ENCODE measurements around the gene UBE2J2.

The UBE2J2 gene

DNA sequence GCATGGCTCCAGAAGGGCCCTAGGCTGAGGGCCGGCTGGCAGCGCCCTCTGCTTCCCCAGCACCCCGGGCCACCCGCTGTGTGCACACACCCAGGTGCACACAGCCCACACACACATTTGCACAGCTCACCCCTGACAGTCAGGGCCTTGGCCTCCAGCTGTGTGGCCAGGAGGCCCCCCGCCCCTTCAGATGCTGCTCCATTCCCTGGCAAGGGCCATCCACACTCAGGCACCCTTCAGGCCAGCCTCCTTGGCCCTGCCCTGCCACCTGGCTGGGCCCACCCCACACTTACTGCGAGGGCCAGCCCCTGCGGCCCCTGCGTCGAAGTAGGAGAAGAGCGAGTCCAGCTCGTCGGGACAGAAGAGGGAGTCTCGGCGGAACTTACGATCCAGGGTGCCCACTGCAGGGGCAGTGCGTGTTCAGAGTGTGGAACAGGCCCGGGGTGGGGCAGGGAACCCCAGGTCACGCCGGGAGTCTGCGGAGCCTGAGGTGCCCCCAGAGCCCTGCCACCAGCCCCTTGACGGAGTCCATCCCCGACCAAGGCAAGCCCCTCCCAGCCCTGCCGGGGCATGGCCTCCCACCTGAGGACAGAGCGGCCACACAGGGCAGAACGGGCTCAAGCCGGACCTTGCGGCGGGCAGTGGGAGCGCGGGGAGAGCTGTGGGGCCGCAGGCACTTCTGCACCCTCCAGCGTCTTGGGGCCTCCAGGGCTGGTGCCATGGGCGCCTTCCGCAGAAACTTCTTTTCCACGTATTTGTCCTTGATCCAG is 21.7 kb upstream of the UBE2J2 start:
- DNase-seq: no peak

DNA sequence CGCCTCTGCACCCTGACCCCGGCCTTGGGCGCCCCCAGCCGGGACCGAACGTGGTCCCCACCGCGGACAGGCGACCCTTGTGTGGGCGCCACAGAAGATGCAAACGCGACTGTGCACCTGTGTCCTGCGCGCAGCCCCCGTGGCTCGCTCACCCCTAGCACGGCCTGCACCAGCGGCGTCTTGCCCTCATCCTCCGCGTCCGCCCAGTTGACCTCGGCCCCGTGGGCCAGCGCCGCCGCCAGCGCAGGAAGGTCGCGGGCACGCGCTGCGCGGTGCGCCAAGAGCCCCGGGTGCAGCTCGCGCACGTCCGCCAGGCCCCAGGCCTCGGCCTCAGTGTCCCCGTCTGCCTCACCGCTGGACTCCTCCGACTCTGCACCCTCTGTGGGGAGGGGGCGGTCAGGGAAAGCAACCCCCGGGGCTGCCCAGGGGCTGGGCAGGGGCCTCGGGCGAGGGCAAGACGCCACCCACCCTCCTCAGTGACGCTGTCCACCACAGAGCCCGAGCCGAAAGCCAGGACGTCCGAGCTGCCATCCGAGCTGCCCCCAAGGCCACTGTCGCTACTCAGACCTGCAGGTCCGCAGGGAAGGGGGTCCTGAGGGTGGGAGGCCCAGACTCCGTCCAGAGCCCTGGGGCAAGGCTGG is 20.7 kb upstream of the UBE2J2 start:
- no peak for DNase-seq

DNA sequence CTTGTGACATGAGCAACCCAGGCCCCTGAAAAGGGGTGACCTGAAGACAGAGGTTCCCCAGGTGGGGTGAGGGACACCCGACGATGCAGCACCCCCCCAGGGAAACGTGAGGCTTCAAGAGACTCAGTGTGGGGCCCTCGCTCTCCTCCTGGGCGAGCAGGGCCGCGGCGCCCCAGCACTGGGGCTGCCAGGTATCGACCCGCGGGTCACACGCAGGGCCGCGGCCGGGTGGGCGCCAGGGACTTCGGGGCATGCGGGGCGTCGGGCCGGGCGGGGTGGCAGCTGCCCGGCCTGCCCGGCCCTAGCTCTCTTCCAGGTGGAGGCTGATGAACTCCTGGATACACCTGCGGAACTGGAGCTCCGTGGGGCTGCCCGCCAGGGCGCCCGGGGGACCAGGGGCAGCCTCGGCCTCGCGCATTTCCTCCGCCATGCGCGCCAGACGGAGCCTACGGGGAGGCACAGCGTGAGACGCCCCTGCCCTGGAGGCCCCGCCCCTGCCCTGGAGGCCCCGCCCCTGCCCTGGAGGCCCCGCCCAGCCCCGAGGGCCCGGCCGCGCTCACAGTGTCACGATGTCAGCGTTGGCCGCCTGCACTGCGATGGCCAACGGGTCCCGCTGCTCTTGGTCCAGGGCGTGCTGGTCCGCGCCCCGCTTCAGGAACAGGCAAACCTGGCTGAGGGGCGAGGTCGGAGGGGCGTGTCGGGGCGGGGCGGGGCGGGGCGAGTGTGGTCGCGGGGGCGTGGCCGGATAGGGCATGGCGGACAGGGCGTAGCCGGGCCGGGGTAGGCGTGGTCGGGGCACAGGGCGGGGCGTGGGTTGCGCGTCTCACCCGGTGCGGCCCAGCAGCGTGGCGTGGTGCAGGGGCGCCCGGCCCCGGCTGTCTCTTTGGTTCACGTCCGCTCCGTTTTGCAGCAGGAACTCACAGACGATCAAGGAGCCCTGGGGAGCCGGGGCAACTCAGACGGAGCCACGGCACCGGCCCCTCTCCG is 19.9 kb upstream of the UBE2J2 start:
- no peak for DNase-seq

DNA sequence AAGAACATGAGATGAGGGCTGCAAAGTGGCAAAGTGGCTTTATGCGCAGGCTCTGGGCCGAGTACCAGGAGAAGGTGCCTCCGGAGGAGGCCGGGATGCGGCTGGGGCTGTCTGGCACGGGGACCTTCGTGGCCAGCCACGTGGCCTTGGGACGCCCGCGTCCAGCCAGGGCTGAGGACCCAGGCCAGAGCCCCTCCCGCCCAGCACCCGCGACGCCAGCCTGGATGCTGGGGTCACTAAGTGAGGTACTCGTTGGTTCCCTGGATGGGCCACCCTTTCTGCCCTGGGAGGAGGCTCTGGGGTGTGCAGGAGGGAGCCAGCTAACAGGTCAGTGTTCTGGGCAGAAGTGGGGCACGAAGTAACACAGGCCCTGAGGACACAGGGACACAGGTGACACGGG is 19.2 kb upstream of the UBE2J2 start:
- no peak for DNase-seq

DNA sequence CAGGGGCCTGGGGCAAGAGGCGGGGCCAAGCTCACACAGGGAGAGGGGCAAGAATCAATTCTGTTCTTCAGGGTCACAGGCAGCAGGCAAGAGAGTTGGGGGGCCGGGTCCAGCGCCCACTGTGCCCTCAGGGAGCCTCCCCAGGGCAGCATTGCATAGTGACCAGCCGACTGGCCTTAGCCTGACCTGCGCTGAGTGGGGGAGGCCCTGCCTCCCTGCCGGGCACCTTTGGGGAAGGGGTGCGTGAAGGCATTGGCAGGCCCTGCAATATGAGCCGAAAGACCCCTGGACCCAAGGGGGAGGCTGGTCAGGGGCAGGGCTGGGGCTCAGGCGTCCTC is 18.8 kb upstream of the UBE2J2 start:
- DNase-seq: no peak

DNA sequence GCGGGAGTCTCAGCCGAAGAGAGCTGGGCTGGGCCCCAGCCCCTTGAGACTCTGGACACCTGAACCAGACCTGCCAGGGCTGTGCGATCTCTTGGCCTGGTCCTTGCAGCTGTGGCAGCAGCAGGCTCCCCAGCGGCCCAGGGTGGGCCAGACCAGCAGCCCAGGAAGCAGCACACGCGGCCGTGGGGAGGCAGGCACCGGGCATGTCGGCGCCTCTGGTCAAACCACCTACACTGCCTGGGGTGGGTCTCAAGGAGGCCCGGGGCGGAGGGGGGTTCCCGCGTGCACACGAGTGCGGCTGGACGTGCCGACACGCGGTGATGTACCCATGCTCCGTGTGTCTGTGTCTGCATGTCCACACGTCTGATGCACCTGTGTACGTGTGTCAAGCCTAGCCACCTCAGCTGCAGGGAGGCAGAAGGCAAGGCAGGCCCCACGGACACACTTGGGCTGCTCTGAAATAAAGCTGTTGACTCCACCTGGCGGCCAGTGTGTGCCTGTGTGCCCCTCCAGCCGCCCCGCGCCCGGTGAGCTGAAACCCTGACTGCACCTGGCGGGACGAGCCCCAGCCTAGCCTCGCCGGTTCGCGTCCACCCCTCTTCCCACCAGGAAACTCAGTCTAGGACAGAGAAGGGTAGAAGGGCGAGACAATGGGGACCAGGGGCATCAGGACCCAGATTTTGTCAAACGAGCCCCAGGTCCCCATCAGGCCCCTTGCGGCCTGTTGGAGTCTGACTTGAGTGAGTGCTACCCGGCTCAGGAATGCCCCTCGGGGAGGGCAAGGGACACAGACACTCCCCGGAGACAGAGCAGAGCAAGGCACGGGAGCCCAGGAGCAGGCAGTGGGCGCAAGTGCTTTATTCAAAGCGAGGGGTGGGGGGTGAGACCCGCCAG is 18.1 kb upstream of the UBE2J2 start:
- peak; percentile 55 to 58 for DNase-seq

DNA sequence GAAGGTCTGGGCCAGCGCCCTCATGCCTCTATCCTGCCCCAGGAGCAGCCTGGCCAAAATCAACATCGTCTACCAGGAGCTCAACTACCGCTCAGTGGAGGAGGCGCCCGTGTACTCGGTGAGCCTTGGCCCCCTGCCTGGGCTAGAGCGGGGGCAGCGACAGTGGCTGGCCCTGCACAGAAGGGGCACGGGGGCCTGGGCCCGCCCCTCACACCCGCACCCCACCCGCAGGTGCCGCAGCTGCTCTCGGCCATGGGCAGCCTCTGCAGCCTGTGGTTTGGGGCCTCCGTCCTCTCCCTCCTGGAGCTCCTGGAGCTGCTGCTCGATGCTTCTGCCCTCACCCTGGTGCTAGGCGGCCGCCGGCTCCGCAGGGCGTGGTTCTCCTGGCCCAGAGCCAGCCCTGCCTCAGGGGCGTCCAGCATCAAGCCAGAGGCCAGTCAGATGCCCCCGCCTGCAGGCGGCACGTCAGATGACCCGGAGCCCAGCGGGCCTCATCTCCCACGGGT is 17.4 kb upstream of the UBE2J2 start:
- no peak for DNase-seq

DNA sequence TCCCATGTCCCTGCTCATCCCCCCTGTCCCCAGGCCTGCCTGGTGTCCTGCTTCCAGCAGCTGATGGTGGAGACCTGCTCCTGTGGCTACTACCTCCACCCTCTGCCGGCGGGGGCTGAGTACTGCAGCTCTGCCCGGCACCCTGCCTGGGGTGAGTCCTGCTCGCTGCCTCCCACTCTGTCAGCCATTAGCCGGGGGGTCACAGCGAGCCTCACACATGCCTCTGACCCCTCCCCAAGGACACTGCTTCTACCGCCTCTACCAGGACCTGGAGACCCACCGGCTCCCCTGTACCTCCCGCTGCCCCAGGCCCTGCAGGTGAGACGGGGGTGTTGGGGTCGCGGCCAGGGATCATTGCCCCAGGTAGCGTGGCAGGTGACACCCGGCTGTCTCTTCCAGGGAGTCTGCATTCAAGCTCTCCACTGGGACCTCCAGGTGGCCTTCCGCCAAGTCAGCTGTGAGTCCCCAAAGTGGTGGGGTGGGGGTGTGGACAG is 16.6 kb upstream of the UBE2J2 start:
- DNase-seq: peak in 1 of 2 experiments; percentile 22

DNA sequence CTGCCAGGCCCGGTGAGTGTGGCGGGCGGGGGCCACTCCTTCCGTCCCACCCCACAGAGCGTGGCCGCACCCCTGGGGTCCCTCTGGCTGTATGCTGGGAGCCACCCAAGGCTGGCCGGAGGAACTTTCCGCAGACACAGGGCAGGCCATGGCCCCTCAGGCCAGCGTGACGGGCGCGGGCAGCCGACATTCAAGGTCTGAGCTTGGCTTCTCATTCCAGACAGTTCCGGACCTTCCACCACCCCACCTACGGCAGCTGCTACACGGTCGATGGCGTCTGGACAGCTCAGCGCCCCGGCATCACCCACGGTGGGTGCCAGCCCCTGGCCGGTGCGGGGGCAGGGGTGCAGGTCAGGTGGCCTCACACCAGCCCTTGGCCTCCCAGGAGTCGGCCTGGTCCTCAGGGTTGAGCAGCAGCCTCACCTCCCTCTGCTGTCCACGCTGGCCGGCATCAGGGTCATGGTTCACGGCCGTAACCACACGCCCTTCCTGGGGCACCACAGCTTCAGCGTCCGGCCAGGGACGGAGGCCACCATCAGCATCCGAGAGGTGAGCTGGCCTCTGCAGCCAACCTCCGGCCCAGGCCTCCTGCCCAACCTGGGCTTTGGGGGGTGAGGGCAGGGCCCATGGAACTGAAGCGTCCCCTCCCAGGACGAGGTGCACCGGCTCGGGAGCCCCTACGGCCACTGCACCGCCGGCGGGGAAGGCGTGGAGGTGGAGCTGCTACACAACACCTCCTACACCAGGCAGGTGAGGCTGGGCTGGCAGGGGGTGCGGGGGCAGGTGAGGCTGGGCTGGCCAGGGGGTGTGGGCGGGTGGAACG is 13.8 kb upstream of the UBE2J2 start:
- no peak for DNase-seq

DNA sequence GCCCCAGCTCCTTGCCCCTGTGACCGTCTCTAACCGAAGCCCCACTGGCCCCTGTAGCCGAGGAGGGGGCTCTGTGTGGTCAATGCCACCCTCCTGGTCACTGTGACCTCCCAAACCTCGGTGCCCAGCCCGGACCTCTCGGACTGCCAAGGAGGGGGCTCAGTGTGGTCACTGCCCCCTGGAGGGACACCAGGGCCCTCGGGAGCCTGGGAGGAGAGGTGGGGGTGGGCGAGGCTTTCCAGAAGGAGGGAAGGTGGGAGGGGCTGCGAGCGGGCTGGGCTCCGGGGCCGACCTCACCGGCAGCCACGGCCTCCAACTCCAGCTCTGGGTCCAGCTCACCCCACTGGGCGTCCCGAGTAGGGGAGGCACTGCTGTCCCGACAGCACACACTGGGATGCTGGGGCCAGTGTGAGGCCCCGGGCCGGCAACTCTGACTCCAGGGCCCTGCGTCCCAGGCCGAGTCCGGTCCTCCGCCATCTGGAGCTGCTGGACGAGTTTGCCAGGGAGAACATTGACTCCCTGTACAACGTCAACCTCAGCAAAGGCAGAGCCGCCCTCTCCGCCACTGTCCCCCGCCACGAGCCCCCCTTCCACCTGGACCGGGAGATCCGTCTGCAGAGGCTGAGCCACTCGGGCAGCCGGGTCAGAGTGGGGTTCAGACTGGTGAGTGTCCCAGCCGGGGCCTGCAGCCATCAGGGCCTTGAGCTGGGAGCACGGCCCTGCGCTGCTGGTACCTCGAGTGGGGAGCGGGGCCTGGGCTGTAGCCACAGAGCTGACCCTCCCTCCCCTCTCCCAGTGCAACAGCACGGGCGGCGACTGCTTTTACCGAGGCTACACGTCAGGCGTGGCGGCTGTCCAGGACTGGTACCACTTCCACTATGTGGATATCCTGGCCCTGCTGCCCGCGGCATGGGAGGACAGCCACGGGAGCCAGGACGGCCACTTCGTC is 12.9 kb upstream of the UBE2J2 start:
- no peak for DNase-seq

DNA sequence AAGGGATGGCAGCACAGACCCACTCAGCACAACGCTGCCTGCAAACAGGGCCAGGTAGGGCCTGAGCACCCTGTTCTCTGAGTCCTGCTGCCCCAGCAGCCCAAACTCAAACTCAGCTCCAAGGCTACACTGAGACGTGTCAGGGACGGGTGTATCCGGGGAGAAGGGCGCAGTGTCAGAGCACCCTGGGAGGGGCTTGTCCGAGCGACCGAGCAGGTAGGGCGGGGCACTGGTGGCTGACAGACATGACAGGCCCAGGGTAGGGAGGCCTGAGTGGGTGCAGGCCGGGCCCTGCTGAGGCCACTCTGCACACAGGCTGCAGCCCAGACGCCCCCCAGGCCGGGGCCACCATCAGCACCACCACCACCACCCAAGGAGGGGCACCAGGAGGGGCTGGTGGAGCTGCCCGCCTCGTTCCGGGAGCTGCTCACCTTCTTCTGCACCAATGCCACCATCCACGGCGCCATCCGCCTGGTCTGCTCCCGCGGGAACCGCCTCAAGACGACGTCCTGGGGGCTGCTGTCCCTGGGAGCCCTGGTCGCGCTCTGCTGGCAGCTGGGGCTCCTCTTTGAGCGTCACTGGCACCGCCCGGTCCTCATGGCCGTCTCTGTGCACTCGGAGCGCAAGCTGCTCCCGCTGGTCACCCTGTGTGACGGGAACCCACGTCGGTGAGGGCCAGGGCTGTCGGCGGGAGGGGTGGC is 12.1 kb upstream of the UBE2J2 start:
- DNase-seq: no peak

DNA sequence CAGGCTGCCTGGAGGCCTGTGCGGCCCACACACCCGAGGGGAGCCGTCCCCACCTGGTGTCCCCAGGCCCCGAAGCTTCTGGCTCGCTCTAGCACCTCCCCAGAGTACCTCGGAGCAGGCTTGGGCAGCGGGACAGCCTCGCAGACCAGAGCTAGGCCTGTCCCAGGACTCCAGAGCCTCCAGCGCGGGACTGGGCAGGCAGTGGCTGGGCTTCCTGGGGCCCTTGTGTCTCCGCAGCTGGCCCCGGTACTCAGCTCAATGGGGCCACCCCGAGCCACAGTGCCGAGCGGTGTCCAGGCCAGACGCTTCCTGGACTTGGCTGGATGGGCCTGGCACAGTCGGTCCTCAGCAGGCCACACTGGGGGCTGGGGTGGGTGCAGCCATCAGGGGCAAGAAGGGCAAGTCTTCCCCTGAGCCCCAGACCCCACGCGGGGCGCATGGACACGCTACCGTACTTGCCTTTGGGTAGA is 11.5 kb upstream of the UBE2J2 start:
- no peak for DNase-seq

DNA sequence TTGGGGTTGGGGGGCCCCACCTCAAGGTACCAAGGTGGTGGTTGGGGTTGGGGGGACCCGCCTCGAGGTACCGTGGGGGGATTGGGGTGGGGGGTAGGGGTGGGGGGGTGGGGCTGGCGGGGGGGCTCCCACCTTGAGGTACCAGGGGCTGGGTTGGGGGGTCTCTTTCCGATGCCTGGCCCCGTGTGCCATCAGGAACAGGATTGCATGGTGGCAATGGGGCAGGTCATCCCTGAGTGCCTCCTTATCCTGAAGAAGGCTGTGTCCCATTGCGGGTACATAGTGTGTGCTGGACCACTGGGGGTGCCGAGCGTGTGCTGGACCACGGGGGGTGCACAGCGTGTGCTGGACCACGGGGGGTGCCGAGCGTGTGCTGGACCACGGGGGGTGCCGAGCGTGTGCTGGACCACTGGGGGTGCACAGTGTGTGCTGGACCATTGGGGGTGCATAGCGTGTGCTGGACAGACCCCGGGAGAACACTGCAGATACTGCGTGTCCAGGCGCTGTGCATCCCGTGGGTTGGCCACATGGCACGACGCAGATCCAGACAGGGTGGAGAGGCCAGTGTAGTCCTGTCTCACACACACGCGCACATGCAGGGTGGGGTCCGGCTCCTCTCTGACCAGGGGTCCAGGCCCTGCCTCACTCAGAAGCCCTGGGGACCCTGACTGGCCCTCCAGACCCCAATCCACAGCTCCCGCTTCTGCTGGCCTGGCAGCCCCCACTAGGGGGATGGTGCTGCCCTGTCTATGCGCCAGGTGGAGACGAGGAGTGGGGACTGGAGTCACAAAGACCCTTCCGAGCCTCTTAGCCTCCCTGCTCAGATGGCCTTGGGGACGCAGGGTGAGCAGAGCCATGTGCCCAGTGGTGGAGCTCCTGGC is 10.8 kb upstream of the UBE2J2 start:
- no peak for DNase-seq

DNA sequence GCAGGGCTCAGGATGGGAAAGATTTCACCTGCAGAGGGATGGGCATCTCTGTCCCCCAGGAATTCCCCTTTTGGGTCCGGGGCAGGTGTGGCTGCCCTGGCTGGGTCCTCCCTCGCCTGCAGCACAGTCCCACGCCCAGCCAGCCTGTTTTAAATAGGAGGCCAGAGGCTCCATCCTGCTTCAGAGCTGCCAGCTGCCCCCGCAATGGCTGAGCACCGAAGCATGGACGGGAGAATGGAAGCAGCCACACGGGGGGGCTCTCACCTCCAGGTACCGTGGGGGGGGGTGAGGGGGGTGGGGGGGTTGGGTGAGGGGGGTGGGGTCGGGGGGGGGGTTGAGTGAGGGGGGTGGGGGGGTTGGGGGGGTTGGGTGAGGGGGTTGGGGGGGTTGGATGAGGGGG is 10.2 kb upstream of the UBE2J2 start:
- no peak for DNase-seq

DNA sequence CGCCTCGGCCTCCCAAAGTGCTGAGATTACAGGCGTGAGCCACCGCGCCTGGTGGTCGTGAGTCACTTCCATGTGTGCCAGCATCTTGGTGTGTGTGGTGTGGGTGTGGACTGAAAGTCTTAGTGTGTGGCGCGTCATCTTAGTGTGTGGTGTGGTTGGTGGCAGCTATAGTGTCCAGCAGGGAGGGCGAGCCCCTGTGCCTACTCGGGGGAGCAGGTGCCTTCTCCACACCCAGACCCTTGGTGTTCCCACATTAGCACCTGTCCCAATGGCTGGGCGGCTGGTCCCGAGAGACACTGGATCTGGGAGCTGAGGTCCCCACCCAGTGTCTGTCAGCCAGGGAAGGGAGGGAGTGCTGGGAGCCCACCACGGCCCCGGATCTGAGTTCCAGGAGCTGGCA is 9.3 kb upstream of the UBE2J2 start:
- no peak for DNase-seq

DNA sequence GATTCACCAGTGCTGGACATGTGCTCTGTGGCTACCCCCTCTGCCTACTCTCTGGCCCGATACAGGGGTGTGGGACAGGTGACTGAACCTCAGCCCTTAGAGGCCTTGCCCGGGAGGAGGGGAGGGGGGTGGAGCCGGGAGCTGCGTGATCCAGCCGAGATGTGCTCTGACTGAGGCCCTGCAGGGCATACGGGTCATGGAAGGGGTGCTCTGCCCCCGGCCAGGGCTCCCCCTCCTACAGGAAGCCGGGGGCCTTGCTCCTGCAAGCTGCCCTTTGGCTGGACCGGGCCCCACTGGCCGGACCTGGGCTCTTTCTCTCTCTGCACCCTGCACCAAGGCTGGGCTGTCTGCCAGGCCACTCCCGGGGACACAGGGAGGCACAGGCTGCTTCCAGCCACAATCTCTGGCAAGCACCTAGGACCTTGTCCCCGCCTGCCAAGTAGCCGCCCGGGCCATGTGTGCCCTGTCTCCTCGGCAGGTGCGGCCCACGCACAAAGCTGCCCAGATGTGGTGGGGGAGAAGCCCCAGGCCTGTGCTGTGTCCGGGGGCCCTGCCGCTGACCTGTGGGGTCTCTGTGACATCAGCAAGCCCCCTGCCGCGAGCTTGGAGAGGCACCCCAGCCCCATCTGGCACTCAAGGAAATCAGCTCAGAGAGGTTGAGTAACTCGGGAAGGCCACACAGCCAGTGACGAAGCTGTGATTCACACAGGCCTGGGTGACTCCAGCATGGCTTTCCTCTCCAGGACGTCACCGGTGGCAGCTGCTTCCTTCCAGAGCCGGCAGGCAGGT is 8.1 kb upstream of the UBE2J2 start:
- DNase-seq: no peak

DNA sequence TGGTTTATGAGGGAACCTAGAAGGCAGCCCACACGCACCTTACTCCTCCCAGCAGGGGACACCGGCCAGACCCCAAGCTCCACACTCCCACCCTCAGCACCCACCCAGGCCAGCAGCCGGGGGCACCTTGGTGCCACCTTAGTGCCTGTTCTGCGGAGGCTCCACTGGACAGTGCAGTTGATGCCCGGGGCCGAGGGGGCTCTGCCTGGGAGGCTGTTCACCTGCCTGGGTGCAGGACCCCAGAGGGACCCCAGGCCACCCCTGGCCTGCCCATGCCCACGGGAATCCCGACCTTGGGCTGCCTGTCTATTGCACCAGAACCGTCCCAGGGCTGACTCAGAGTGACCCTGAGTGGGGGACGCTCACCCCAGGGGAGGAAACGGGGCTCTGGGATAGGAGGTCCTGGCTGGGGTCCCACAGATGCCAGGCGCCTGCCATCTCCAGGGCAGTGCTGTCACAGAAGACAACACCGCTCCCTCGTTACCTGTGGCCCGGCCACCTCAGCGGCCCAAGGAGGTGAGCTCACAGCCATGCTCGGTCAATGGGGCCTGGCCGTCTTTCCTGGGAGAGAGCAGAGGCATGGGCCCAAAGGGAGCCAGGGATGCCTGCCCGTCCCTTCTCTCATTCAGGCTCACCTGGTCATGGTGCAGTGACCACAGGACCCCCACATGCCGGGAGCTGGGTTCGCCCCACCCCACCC is 7.3 kb upstream of the UBE2J2 start:
- DNase-seq: no peak

Measured in NCI-H1930 (cell line).